Umbilical cord (tissue), 2 donors: ENCODE measurements around the gene PACRG. TPM values are rescaled to one million over a fixed set of nuclear protein-coding genes. Genes with fewer than 3 reads are reported as not detected.

ENCODE experiments used
- DNase-seq: peaks from one replicate; pipeline ENCODE4 v3.0.0-alpha.2; 2015; ENCODE audit warnings: low spot score
- total RNA-seq: library from RNA; depleted of rRNA; stranded (reverse); fragments of >200 nt; gene quantifications from one replicate; pipeline ENCODE4 v1.2.3, GENCODE V29; 2014; ENCODE audit warnings: low replicate concordance; ENCODE audit not compliant: insufficient read depth

The PACRG gene
- total RNA-seq, 1 donor from 2014 or later, result 0.96 TPM

- DNase-seq, result no peak
Measured at GRCh38 chr6:163176097-163176496, 448.3 kb downstream of the PACRG start.

- no peak for DNase-seq
Measured at GRCh38 chr6:163177007-163177406, 449.2 kb downstream of the PACRG start.

- no peak for DNase-seq
Measured at GRCh38 chr6:163177892-163178420, 450.2 kb downstream of the PACRG start.

GRCh38 chr6:163179061-163179460 lies 451.3 kb downstream of the PACRG start:
- no peak for DNase-seq

- DNase-seq, result no peak
Measured at GRCh38 chr6:163179721-163180120, 451.9 kb downstream of the PACRG start.

- peak; percentile 10 for DNase-seq
Measured at GRCh38 chr6:163180874-163181541, 453.2 kb downstream of the PACRG start.

- no peak for DNase-seq
Measured at GRCh38 chr6:163181666-163182180, 453.9 kb downstream of the PACRG start.

- peak; percentile 8 for DNase-seq
Measured at GRCh38 chr6:163182696-163183095, 454.9 kb downstream of the PACRG start.

- DNase-seq, result no peak
Measured at GRCh38 chr6:163183806-163184205, 456.0 kb downstream of the PACRG start.

- DNase-seq, result no peak
Measured at GRCh38 chr6:163185744-163186143, 458.0 kb downstream of the PACRG start.

- no peak for DNase-seq
Measured at GRCh38 chr6:163186527-163186926, 458.8 kb downstream of the PACRG start.

- DNase-seq, result no peak
Measured at GRCh38 chr6:163187201-163187600, 459.4 kb downstream of the PACRG start.

- DNase-seq, result no peak
Measured at GRCh38 chr6:163187606-163188005, 459.8 kb downstream of the PACRG start.

GRCh38 chr6:163188746-163189145 lies 461.0 kb downstream of the PACRG start:
- no peak for DNase-seq

GRCh38 chr6:163189609-163190008 lies 461.8 kb downstream of the PACRG start:
- no peak for DNase-seq

- no peak for DNase-seq
Measured at GRCh38 chr6:163190786-163191185, 463.0 kb downstream of the PACRG start.

GRCh38 chr6:163191704-163192537 lies 464.1 kb downstream of the PACRG start:
- no peak for DNase-seq

- no peak for DNase-seq
Measured at GRCh38 chr6:163192591-163192990, 464.8 kb downstream of the PACRG start.

- DNase-seq, result no peak
Measured at GRCh38 chr6:163193326-163193725, 465.6 kb downstream of the PACRG start.

GRCh38 chr6:163195721-163196691 lies 468.2 kb downstream of the PACRG start:
- no peak for DNase-seq

GRCh38 chr6:163197839-163198238 lies 470.1 kb downstream of the PACRG start:
- DNase-seq, result no peak
